ENCODE results near the gene MAP7D2. TPM values are rescaled to one million over a fixed set of nuclear protein-coding genes. Genes with fewer than 3 reads are reported as not detected.
A peak's percentile ranks its signal among the peaks of the same experiment; 100 is the strongest.

The MAP7D2 gene
- total RNA-seq, 1 experiment from 2014 or later = 7.6 TPM

GRCh38 chrX:20140420-20140819 lies 23.7 kb upstream of the MAP7D2 start:
- Histone ChIP-seq H3K27ac (ENCODE audit: low read length) (no peak overlapping the region; the same call in 1 of the 2 replicates), H3K4me1 (ENCODE audit: control insufficient read depth, insufficient read depth, low read length) (peaks cover 4% of the 10 kb centered on the region; the same call in 1 of the 2 replicates), H3K36me3 (ENCODE audit: control insufficient read depth, insufficient read depth, low read length) (no peaks in the 10 kb centered on the region; the same call in 1 of the 2 replicates), H3K27me3 (ENCODE audit: control insufficient read depth, insufficient read depth, low read length) (no peaks in the 10 kb centered on the region), H3K9me3 (ENCODE audit: control insufficient read depth, insufficient read depth, low read depth, low read length) (no peaks in the 10 kb centered on the region), H3K4me3 (ENCODE audit: low read depth in 2 of 2, low read length in 2 of 2) (peak overlapping the region; percentile 69 to 77)
- no peak for ATAC-seq
- in situ Hi-C loops (cut with HindIII; ENCODE audit: low pct_unique_long_range_greater_than_20kb, low sequenced_read_pairs) (no loop called here), intact Hi-C loops (cut with micrococcal nuclease; ENCODE audit: unreplicated experiment) (no loop called here)
- no TSS peak for BruUV-seq (replicated peaks)
- TF ChIP-seq CTCF (IDR thresholded peaks at IDR 0.05) (no peak), TCF7L2 (IDR thresholded peaks at IDR 0.05; ENCODE audit: low read depth, low read length) (no peak), REST (IDR thresholded peaks at IDR 0.05; ENCODE audit: insufficient read depth in 1 of 2, low read depth in 2 of 2, low read length in 1 of 2) (no peak), POLR2AphosphoS5 (IDR thresholded peaks at IDR 0.05; ENCODE audit: low read depth, low read length) (no peak), SIN3A (IDR thresholded peaks at IDR 0.05; ENCODE audit: borderline replicate concordance, insufficient read depth, low read depth, low read length) (no peak)
- DNase-seq (ENCODE audit: low read depth, low spot score) = no peak
- CTCF ChIA-PET = no interaction called here
- POLR2A ChIA-PET = no interaction called here

GRCh38 chrX:20139966-20140365 lies 23.3 kb upstream of the MAP7D2 start:
- DNase-seq (ENCODE audit: low read depth, low spot score) = no peak
- H3K27ac ChIP-seq (ENCODE audit: low read length) = no peak overlapping the region
- peaks cover 4% of the 10 kb centered on the region; the same call in 1 of the 2 replicates for H3K4me1 ChIP-seq (ENCODE audit: control insufficient read depth, insufficient read depth, low read length)
- H3K4me3 ChIP-seq (ENCODE audit: low read depth in 2 of 2, low read length in 2 of 2) = peak overlapping the region; percentile 69 to 77
- TSS peak; percentile 68 for BruUV-seq (replicated peaks)
- H3K36me3 ChIP-seq (ENCODE audit: control insufficient read depth, insufficient read depth, low read length) = no peaks in the 10 kb centered on the region; the same call in 1 of the 2 replicates
- intact Hi-C loops (cut with micrococcal nuclease; ENCODE audit: unreplicated experiment) = no loop called here
- TF ChIP-seq SIN3A (IDR thresholded peaks at IDR 0.05; ENCODE audit: borderline replicate concordance, insufficient read depth, low read depth, low read length) = no peak
- TF ChIP-seq POLR2AphosphoS5 (IDR thresholded peaks at IDR 0.05; ENCODE audit: low read depth, low read length) = no peak
- TF ChIP-seq REST (IDR thresholded peaks at IDR 0.05; ENCODE audit: insufficient read depth in 1 of 2, low read depth in 2 of 2, low read length in 1 of 2) = no peak
- TF ChIP-seq TCF7L2 (IDR thresholded peaks at IDR 0.05; ENCODE audit: low read depth, low read length) = no peak
- no peak for TF ChIP-seq CTCF (IDR thresholded peaks at IDR 0.05)
- no peaks in the 10 kb centered on the region for H3K27me3 ChIP-seq (ENCODE audit: control insufficient read depth, insufficient read depth, low read length)
- in situ Hi-C loops (cut with HindIII; ENCODE audit: low pct_unique_long_range_greater_than_20kb, low sequenced_read_pairs) = no loop called here
- ChIA-PET POLR2A (no interaction called here), CTCF (no interaction called here)
- no peak for ATAC-seq
- H3K9me3 ChIP-seq (ENCODE audit: control insufficient read depth, insufficient read depth, low read depth, low read length) = no peaks in the 10 kb centered on the region

All from Panc1 (cell line).